Parathyroid adenoma (tissue), 2 donors: ENCODE data around the gene SPAG9.

Experiments used
- H2AFZ ChIP-seq: fragments of 300-600 bp; sonication (generic); one replicate; pipeline ENCODE4 v1.7.0; 2017; ENCODE audit warnings: antibody characterized with exemption, mild to moderate bottlenecking
- H3K27ac ChIP-seq: fragments of 300-600 bp; sonication (generic); one replicate; pipeline ENCODE4 v1.7.0; 2017
- H3K27me3 ChIP-seq: fragments of 300-600 bp; sonication (generic); one replicate; pipeline ENCODE4 v1.7.0; 2017; ENCODE audit warnings: low read length; ENCODE audit not compliant: control insufficient read depth, insufficient read depth
- H3K36me3 ChIP-seq: fragments of 300-600 bp; sonication (generic); one replicate; pipeline ENCODE4 v1.7.0; 2017; ENCODE audit warnings: low read length; ENCODE audit not compliant: control insufficient read depth, insufficient read depth
- H3K4me1 ChIP-seq: fragments of 300-600 bp; sonication (generic); one replicate; pipeline ENCODE4 v1.7.0; 2017; ENCODE audit warnings: control low read depth
- H3K4me2 ChIP-seq: fragments of 300-600 bp; sonication (generic); one replicate; pipeline ENCODE4 v1.7.0; 2017; ENCODE audit warnings: low read length
- H3K4me3 ChIP-seq: fragments of 300-600 bp; sonication (generic); one replicate; pipeline ENCODE4 v1.7.0; 2017; ENCODE audit warnings: low read depth, low read length
- H3K79me2 ChIP-seq: fragments of 300-600 bp; sonication (generic); one replicate; pipeline ENCODE4 v1.7.0; 2017; ENCODE audit warnings: control low read depth
- H3K9ac ChIP-seq: fragments of 300-600 bp; sonication (generic); one replicate; pipeline ENCODE4 v1.7.0; 2017; ENCODE audit warnings: mild to moderate bottlenecking
- H3K9me3 ChIP-seq: fragments of 300-600 bp; sonication (generic); one replicate; pipeline ENCODE4 v1.7.0; 2017; ENCODE audit warnings: low read length; ENCODE audit not compliant: control insufficient read depth
- CTCF ChIP-seq: fragments of 300-600 bp; sonication (generic); IDR thresholded peaks from one replicate; pipeline ENCODE4 v1.7.0; 2017; ENCODE audit warnings: antibody characterized with exemption, mild to moderate bottlenecking
- donor health status: primary hyperparathyroidism.

The SPAG9 gene

GRCh38 chr17:50952889-50953288, 167.8 kb downstream of the SPAG9 start:
- Histone ChIP-seq H2AFZ (no peak overlapping the region), H3K27me3 (no peaks in the 10 kb centered on the region), H3K79me2 (peaks cover 22% of the 10 kb centered on the region), H3K27ac (no peak overlapping the region), H3K4me1 (peaks cover 54% of the 10 kb centered on the region), H3K36me3 (no peaks in the 10 kb centered on the region), H3K4me3 (no peak overlapping the region), H3K9ac (no peak overlapping the region), H3K9me3 (no peaks in the 10 kb centered on the region), H3K4me2 (no peak overlapping the region)
- no peak for TF ChIP-seq CTCF

GRCh38 chr17:50952013-50952412, 168.7 kb downstream of the SPAG9 start:
- Histone ChIP-seq H3K79me2 (peaks cover 22% of the 10 kb centered on the region), H3K4me3 (no peak overlapping the region), H3K4me2 (no peak overlapping the region), H3K9me3 (no peaks in the 10 kb centered on the region), H3K27ac (peak overlapping the region; percentile 60), H2AFZ (peak overlapping the region; percentile 18), H3K4me1 (peaks cover 61% of the 10 kb centered on the region), H3K27me3 (no peaks in the 10 kb centered on the region), H3K36me3 (no peaks in the 10 kb centered on the region), H3K9ac (no peak overlapping the region)
- TF ChIP-seq CTCF, result no peak

GRCh38 chr17:50949989-50950877, 170.4 kb downstream of the SPAG9 start:
- Histone ChIP-seq H2AFZ (peak overlapping the region; percentile 68), H3K4me1 (peaks cover 61% of the 10 kb centered on the region), H3K79me2 (peaks cover 11% of the 10 kb centered on the region), H3K9me3 (no peaks in the 10 kb centered on the region), H3K27me3 (no peaks in the 10 kb centered on the region), H3K9ac (peak overlapping the region; percentile 11), H3K4me2 (peak overlapping the region; percentile 50), H3K27ac (peak overlapping the region; percentile 98), H3K36me3 (no peaks in the 10 kb centered on the region), H3K4me3 (peak overlapping the region; percentile 27)
- TF ChIP-seq CTCF, result peak; percentile 76

GRCh38 chr17:50949128-50949988, 171.3 kb downstream of the SPAG9 start:
- no peak overlapping the region for H3K9ac ChIP-seq
- peak overlapping the region; percentile 68 for H2AFZ ChIP-seq
- H3K36me3 ChIP-seq, result no peaks in the 10 kb centered on the region
- peak overlapping the region; percentile 98 for H3K27ac ChIP-seq
- peak overlapping the region; percentile 50 for H3K4me2 ChIP-seq
- H3K4me1 ChIP-seq, result peaks cover 64% of the 10 kb centered on the region
- peaks cover 7% of the 10 kb centered on the region for H3K79me2 ChIP-seq
- H3K4me3 ChIP-seq, result no peak overlapping the region
- no peaks in the 10 kb centered on the region for H3K9me3 ChIP-seq
- TF ChIP-seq CTCF, result no peak
- H3K27me3 ChIP-seq, result no peaks in the 10 kb centered on the region
